ENCODE data around the gene RBFOX1.

DNA sequence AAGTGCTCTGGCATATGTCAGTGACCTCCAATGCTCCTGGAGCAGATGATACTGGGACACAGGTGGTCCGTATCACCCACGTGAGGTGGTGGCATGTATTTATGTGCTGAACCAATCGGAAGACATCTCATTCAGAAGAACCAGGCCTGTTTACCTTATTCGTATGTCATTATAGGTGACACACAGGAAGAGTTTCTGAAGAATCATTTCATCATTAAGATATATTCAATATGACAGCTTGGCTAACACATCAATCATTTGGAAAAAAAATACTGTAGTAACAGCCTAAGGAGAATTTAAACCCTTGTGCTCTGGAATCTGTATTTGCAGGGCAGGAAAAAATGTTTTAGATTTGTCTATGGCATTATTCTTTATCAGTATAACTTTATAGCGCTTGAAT lies 44.6 kb downstream of the RBFOX1 start:
- no peak for TF ChIP-seq CBFB (IDR thresholded peaks at IDR 0.05; ENCODE audit: low read depth)
- TF ChIP-seq MXI1 (IDR thresholded peaks at IDR 0.05; ENCODE audit: low read depth, low read length), result no peak
- TF ChIP-seq, protein P1, sequence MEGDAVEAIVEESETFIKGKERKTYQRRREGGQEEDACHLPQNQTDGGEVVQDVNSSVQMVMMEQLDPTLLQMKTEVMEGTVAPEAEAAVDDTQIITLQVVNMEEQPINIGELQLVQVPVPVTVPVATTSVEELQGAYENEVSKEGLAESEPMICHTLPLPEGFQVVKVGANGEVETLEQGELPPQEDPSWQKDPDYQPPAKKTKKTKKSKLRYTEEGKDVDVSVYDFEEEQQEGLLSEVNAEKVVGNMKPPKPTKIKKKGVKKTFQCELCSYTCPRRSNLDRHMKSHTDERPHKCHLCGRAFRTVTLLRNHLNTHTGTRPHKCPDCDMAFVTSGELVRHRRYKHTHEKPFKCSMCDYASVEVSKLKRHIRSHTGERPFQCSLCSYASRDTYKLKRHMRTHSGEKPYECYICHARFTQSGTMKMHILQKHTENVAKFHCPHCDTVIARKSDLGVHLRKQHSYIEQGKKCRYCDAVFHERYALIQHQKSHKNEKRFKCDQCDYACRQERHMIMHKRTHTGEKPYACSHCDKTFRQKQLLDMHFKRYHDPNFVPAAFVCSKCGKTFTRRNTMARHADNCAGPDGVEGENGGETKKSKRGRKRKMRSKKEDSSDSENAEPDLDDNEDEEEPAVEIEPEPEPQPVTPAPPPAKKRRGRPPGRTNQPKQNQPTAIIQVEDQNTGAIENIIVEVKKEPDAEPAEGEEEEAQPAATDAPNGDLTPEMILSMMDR (IDR thresholded peaks at IDR 0.05 in 2 of 3, conservative IDR thresholded peaks at IDR 0.05 in 1 of 3; ENCODE audit: control insufficient read depth in 2 of 3, extremely low read depth in 1 of 3, insufficient read depth in 1 of 3, low read depth in 3 of 3, low read length in 3 of 3), result no peak
- TF ChIP-seq, protein P2, sequence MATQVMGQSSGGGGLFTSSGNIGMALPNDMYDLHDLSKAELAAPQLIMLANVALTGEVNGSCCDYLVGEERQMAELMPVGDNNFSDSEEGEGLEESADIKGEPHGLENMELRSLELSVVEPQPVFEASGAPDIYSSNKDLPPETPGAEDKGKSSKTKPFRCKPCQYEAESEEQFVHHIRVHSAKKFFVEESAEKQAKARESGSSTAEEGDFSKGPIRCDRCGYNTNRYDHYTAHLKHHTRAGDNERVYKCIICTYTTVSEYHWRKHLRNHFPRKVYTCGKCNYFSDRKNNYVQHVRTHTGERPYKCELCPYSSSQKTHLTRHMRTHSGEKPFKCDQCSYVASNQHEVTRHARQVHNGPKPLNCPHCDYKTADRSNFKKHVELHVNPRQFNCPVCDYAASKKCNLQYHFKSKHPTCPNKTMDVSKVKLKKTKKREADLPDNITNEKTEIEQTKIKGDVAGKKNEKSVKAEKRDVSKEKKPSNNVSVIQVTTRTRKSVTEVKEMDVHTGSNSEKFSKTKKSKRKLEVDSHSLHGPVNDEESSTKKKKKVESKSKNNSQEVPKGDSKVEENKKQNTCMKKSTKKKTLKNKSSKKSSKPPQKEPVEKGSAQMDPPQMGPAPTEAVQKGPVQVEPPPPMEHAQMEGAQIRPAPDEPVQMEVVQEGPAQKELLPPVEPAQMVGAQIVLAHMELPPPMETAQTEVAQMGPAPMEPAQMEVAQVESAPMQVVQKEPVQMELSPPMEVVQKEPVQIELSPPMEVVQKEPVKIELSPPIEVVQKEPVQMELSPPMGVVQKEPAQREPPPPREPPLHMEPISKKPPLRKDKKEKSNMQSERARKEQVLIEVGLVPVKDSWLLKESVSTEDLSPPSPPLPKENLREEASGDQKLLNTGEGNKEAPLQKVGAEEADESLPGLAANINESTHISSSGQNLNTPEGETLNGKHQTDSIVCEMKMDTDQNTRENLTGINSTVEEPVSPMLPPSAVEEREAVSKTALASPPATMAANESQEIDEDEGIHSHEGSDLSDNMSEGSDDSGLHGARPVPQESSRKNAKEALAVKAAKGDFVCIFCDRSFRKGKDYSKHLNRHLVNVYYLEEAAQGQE (IDR thresholded peaks at IDR 0.05; ENCODE audit: low read depth, low read length), result no peak

Data from GM12878 (cell line).